IMR-90 (cell line): Measurements from ENCODE around the gene L3MBTL4. TPM values are rescaled to one million over a fixed set of nuclear protein-coding genes. Genes with fewer than 3 reads are reported as not detected.

Experiments
- ATAC-seq: fragments of 200-7000 bp; cut with Tn5 transposase; 2 replicates; pipeline ENCODE4 v1.9.1; 2020; ENCODE audit warnings: low read depth, mild to moderate bottlenecking, moderate library complexity
- BruUV-seq: library from RNA; stranded (reverse); fragments of 400-500 nt; replicated peaks from 2 replicates; lab custom pipeline; 2021; lab: Mats Ljungman, UMichigan
- CTCF ChIA-PET: fragments of 300-600 bp; formaldehyde crosslinking; extraction: SDS; loops from one replicate; lab custom pipeline; 2021; ENCODE audit warnings: antibody characterized with exemption; lab: Yijun Ruan, JAX
- POLR2A ChIA-PET: fragments of 300-600 bp; sonication (Branson Sonifier 250); formaldehyde crosslinking; loops from one replicate; lab custom pipeline; 2022; ENCODE audit warnings: antibody characterized with exemption; ENCODE audit not compliant: unreplicated experiment; lab: Charles Lee
- DNase-seq: peaks from one replicate; pipeline ENCODE4 v3.0.0; 2013
- H2AFZ ChIP-seq: replicated peaks from 2 replicates; pipeline ENCODE3; 2013; ENCODE audit warnings: low read length, mild to moderate bottlenecking; ENCODE audit not compliant: poor library complexity
- H2AK5ac ChIP-seq: 2 replicates; pipeline ENCODE4 v1.6.1; 2013; ENCODE audit warnings: low read depth, low read length, inconsistent platforms
- H2AK9ac ChIP-seq: replicated peaks from 2 replicates; pipeline ENCODE3; 2013; ENCODE audit warnings: mild to moderate bottlenecking, low read depth, low read length, moderate library complexity; ENCODE audit not compliant: poor library complexity
- H2BK120ac ChIP-seq: 2 replicates; pipeline ENCODE4 v1.6.1; 2013; ENCODE audit warnings: low read depth, low read length, inconsistent platforms
- H2BK15ac ChIP-seq: 3 replicates; pipeline ENCODE4 v1.6.1; 2013; ENCODE audit warnings: low read depth, low read length, inconsistent platforms
- H2BK20ac ChIP-seq: 2 replicates; pipeline ENCODE4 v1.6.1; 2013; ENCODE audit warnings: low read depth, mild to moderate bottlenecking, inconsistent platforms, low read length, moderate library complexity
- H2BK5ac ChIP-seq: 2 replicates; pipeline ENCODE4 v1.6.1; 2013; ENCODE audit warnings: mild to moderate bottlenecking, low read depth, low read length, inconsistent platforms; ENCODE audit not compliant: poor library complexity, severe bottlenecking
- H3K14ac ChIP-seq: replicated peaks from 2 replicates; pipeline ENCODE4 v1.6.1; 2013; ENCODE audit warnings: low read depth, low read length, inconsistent platforms
- H3K18ac ChIP-seq: 2 replicates; pipeline ENCODE4 v1.6.1; 2013; ENCODE audit warnings: low read depth, low read length, control low read depth
- H3K23ac ChIP-seq: 2 replicates; pipeline ENCODE4 v1.6.1; 2013; ENCODE audit warnings: low read depth, low read length, inconsistent platforms
- H3K27ac ChIP-seq: 2 replicates; pipeline ENCODE4 v1.5.1; 2013; ENCODE audit warnings: mild to moderate bottlenecking, control low read depth, low read length; ENCODE audit not compliant: insufficient read depth
- H3K27me3 ChIP-seq: 2 replicates; pipeline ENCODE4 v1.6.1; 2013; ENCODE audit warnings: low read length; ENCODE audit not compliant: control insufficient read depth, insufficient read depth
- H3K36me3 ChIP-seq: 2 replicates; pipeline ENCODE4 v1.6.1; 2013; ENCODE audit warnings: low read length, mixed read lengths; ENCODE audit not compliant: control insufficient read depth, insufficient read depth
- H3K4ac ChIP-seq: 2 replicates; pipeline ENCODE4 v1.6.1; 2013; ENCODE audit warnings: low read depth, low read length, inconsistent platforms
- H3K4me1 ChIP-seq: 2 replicates; pipeline ENCODE4 v1.6.1; 2013; ENCODE audit warnings: low read length, mixed read lengths; ENCODE audit not compliant: control insufficient read depth, insufficient read depth
- H3K4me2 ChIP-seq: 2 replicates; pipeline ENCODE4 v1.6.1; 2013; ENCODE audit warnings: low read depth, mild to moderate bottlenecking, control low read depth, low read length, moderate library complexity
- H3K4me3 ChIP-seq: 2 replicates; pipeline ENCODE4 v1.5.1; 2013; ENCODE audit warnings: low read depth, mild to moderate bottlenecking, control low read depth, low read length, moderate library complexity; ENCODE audit not compliant: insufficient read depth
- H3K56ac ChIP-seq: 2 replicates; pipeline ENCODE4 v1.6.1; 2013; ENCODE audit warnings: low read length, inconsistent platforms; ENCODE audit not compliant: insufficient read depth; ENCODE audit errors: extremely low read depth
- H3K79me1 ChIP-seq, 2 experiments: 2 replicates each; pipeline ENCODE4 v1.6.1; 2013; ENCODE audit warnings: low read length in 2 of 2, inconsistent platforms in 1 of 2, low read depth in 1 of 2
- H3K9ac ChIP-seq: 2 replicates; pipeline ENCODE4 v1.6.1; 2013; ENCODE audit warnings: low read depth, low read length, control low read depth
- H3K9me1 ChIP-seq: 2 replicates; pipeline ENCODE4 v1.6.1; 2013; ENCODE audit warnings: low read length, inconsistent platforms; ENCODE audit not compliant: insufficient read depth
- H3K9me3 ChIP-seq: 2 replicates; pipeline ENCODE4 v1.6.1; 2013; ENCODE audit warnings: low read length; ENCODE audit not compliant: control insufficient read depth, insufficient read depth
- H4K20me1 ChIP-seq: 2 replicates; pipeline ENCODE4 v1.6.1; 2013; ENCODE audit warnings: low read length, inconsistent platforms; ENCODE audit not compliant: insufficient read depth
- H4K5ac ChIP-seq: 2 replicates; pipeline ENCODE4 v1.6.1; 2013; ENCODE audit warnings: mild to moderate bottlenecking, low read depth, low read length, control low read depth
- H4K8ac ChIP-seq, 2 experiments: 2 replicates each; pipeline ENCODE4 v1.6.1; 2013; ENCODE audit warnings: low read depth in 2 of 2, low read length in 2 of 2, control low read depth in 1 of 2, inconsistent platforms in 1 of 2
- H4K91ac ChIP-seq: 2 replicates; pipeline ENCODE4 v1.6.1; 2013; ENCODE audit warnings: low read depth, low read length, inconsistent platforms; ENCODE audit not compliant: insufficient read depth
- BHLHE40 ChIP-seq: fragments of 150-350 bp; IDR thresholded peaks from 2 replicates; pipeline ENCODE4 v1.6.1; 2016; ENCODE audit warnings: mild to moderate bottlenecking, low read depth, low read length
- CEBPB ChIP-seq: IDR thresholded peaks from 2 replicates; pipeline ENCODE4 v1.6.1; 2012; ENCODE audit warnings: low read depth, low read length, improper control_type of control experiment
- CHD1 ChIP-seq: IDR thresholded peaks from 2 replicates; pipeline ENCODE4 v1.6.1; 2012; ENCODE audit warnings: low read depth, low read length, improper control_type of control experiment
- FOS ChIP-seq: fragments of 150-350 bp; IDR thresholded peaks from 2 replicates; pipeline ENCODE4 v1.6.1; 2016; ENCODE audit warnings: low read depth, low read length
- MAFK ChIP-seq: IDR thresholded peaks from 2 replicates; pipeline ENCODE4 v1.6.1; 2012; ENCODE audit warnings: low read depth, low read length, improper control_type of control experiment
- MAZ ChIP-seq: IDR thresholded peaks from 2 replicates; pipeline ENCODE4 v1.6.1; 2012; ENCODE audit warnings: low read depth, mild to moderate bottlenecking, low read length, improper control_type of control experiment, moderate library complexity, borderline replicate concordance
- MXI1 ChIP-seq: IDR thresholded peaks from 2 replicates; pipeline ENCODE4 v1.6.1; 2012; ENCODE audit warnings: low read depth, mild to moderate bottlenecking, low read length, moderate library complexity, borderline replicate concordance
- NFE2L2 ChIP-seq: fragments of 150-350 bp; IDR thresholded peaks from 2 replicates; pipeline ENCODE4 v1.6.1; 2016; ENCODE audit warnings: low read depth, mild to moderate bottlenecking, low read length
- POLR2A ChIP-seq: IDR thresholded peaks from 2 replicates; pipeline ENCODE4 v1.6.1; 2012; ENCODE audit warnings: mild to moderate bottlenecking, low read depth, low read length
- RAD21 ChIP-seq: IDR thresholded peaks from 2 replicates; pipeline ENCODE4 v1.6.1; 2012; ENCODE audit warnings: low read length, improper control_type of control experiment
- RCOR1 ChIP-seq: IDR thresholded peaks from 2 replicates; pipeline ENCODE4 v1.6.1; 2012; ENCODE audit warnings: mild to moderate bottlenecking, low read length, improper control_type of control experiment; ENCODE audit not compliant: insufficient replicate concordance
- RFX5 ChIP-seq: IDR thresholded peaks from 2 replicates; pipeline ENCODE4 v1.8.0; 2012; ENCODE audit warnings: low read depth, mild to moderate bottlenecking, low read length, moderate library complexity
- SMC3 ChIP-seq: fragments of 150-350 bp; IDR thresholded peaks from 2 replicates; pipeline ENCODE4 v1.6.1; 2016; ENCODE audit warnings: low read depth, mild to moderate bottlenecking, antibody characterized with exemption, low read length, moderate library complexity
- WGBS, 2 experiments: methylation state at CpG; one replicate each; pipeline versions ENCODE4 v1.1.5 to v1.1.7; 2013; ENCODE audit warnings: missing lambda C conversion rate in 2 of 2; ENCODE audit not compliant: insufficient read length in 1 of 2; ENCODE audit errors: extremely low coverage in 2 of 2; 5-methylcytosine and 5-hydroxymethylcytosine counted together
- dilution Hi-C: fragments of 300-500 bp; cut with HindIII; formaldehyde crosslinking; loops from one replicate; pipeline ENCODE4 v1.14.3; 2018; ENCODE audit warnings: low sequenced_read_pairs; ENCODE audit not compliant: unreplicated experiment
- in situ Hi-C: fragments of 300-500 bp; cut with MboI; formaldehyde crosslinking; loops from 3 replicates; pipeline ENCODE4 v1.14.3; 2019; ENCODE audit warnings: low sequenced_read_pairs, inconsistent platforms, mixed read lengths
- intact Hi-C: fragments of 100-400 bp; cut with micrococcal nuclease; formaldehyde crosslinking; loops from 2 replicates; pipeline ENCODE4 v1.10.0; 2022
- polyA plus RNA-seq, 3 experiments: library from polyadenylated mRNA; depleted of rRNA; stranded (reverse); fragments of >200 nt; gene quantifications; 2 replicates each; pipeline ENCODE4 v1.2.3, GENCODE V29; 2012; ENCODE audit warnings: low replicate concordance in 1 of 3
- total RNA-seq: library from RNA; depleted of rRNA; stranded (reverse); fragments of >200 nt; gene quantifications from 2 replicates; pipeline ENCODE4 v1.2.3, GENCODE V29; 2012
- TF ChIP-seq, protein P1 (sequence below): conservative IDR thresholded peaks from 2 replicates; pipeline ENCODE4 v1.5.1; 2012; ENCODE audit warnings: mild to moderate bottlenecking, low read depth, low read length, improper control_type of control experiment
- TF ChIP-seq, protein P2 (sequence below): fragments of 150-350 bp; IDR thresholded peaks from 2 replicates; pipeline ENCODE4 v1.6.1; 2016; ENCODE audit warnings: low read depth, mild to moderate bottlenecking, low read length, moderate library complexity, borderline replicate concordance
- TF ChIP-seq, protein P3 (sequence below): fragments of 150-350 bp; IDR thresholded peaks from 2 replicates; pipeline ENCODE4 v1.6.1; 2017; ENCODE audit warnings: mild to moderate bottlenecking, antibody characterized with exemption, low read length, low read depth

Gene L3MBTL4
- total and polyA plus RNA-seq, 2 of the 4 experiments (the other 2 are of a cell fraction), result under 0.01 to 0.02 TPM

DNA sequence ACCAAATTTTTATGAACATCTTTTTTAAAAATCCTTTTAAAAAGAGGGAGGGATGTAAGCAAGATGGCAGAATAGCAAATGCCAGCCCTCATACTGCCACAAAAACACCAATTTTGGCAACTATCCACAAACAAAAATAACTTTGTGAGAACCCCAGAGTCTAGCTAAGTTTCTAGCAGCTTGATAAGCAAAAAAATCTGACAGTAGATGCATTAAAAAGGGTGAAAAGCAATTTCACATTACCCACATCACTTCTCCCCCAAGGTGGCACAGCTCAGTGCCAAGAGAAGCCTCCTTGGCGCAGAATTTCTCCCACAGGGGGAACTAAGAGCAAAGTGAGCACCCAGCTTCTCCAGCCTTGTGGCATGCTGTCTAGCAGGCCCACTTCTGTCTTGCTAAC is 74.6 kb downstream of the L3MBTL4 start:
- Histone ChIP-seq H3K27ac (no peak overlapping the region), H3K18ac (no peak overlapping the region), H4K20me1 (no peaks in the 10 kb centered on the region), H3K4ac (no peak overlapping the region), H3K4me3 (no peak overlapping the region), H2BK5ac (no peak overlapping the region), H2AK9ac (no peak overlapping the region), H3K4me2 (no peak overlapping the region), H3K56ac (no peak overlapping the region), H3K27me3 (no peaks in the 10 kb centered on the region), H3K4me1 (no peaks in the 10 kb centered on the region), H3K14ac (no peak overlapping the region), H2BK15ac (no peak overlapping the region), H2AK5ac (no peak overlapping the region), H2BK20ac (no peak overlapping the region), H3K23ac (no peak overlapping the region), H4K5ac (no peak overlapping the region), H3K79me1 (no peaks in the 10 kb centered on the region), H3K9me1 (no peaks in the 10 kb centered on the region), H2BK120ac (no peak overlapping the region), H2AFZ (no peak overlapping the region), H4K8ac (no peak overlapping the region), H3K36me3 (no peaks in the 10 kb centered on the region), H3K9ac (no peak overlapping the region), H3K9me3 (no peaks in the 10 kb centered on the region), H4K91ac (no peak overlapping the region)
- BruUV-seq, result no TSS peak
- intact Hi-C loops (no loop called here), dilution Hi-C loops (no loop called here), in situ Hi-C loops (no loop called here)
- no CpG with 5 or more reads among the region's 1 CpG for WGBS, 2 experiments
- TF ChIP-seq, protein P1, sequence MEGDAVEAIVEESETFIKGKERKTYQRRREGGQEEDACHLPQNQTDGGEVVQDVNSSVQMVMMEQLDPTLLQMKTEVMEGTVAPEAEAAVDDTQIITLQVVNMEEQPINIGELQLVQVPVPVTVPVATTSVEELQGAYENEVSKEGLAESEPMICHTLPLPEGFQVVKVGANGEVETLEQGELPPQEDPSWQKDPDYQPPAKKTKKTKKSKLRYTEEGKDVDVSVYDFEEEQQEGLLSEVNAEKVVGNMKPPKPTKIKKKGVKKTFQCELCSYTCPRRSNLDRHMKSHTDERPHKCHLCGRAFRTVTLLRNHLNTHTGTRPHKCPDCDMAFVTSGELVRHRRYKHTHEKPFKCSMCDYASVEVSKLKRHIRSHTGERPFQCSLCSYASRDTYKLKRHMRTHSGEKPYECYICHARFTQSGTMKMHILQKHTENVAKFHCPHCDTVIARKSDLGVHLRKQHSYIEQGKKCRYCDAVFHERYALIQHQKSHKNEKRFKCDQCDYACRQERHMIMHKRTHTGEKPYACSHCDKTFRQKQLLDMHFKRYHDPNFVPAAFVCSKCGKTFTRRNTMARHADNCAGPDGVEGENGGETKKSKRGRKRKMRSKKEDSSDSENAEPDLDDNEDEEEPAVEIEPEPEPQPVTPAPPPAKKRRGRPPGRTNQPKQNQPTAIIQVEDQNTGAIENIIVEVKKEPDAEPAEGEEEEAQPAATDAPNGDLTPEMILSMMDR, result no peak
- TF ChIP-seq SMC3, result no peak
- TF ChIP-seq POLR2A, result no peak
- no peak for TF ChIP-seq RFX5
- TF ChIP-seq NFE2L2, result no peak
- no peak for TF ChIP-seq RAD21
- TF ChIP-seq FOS, result no peak
- TF ChIP-seq, protein P2, sequence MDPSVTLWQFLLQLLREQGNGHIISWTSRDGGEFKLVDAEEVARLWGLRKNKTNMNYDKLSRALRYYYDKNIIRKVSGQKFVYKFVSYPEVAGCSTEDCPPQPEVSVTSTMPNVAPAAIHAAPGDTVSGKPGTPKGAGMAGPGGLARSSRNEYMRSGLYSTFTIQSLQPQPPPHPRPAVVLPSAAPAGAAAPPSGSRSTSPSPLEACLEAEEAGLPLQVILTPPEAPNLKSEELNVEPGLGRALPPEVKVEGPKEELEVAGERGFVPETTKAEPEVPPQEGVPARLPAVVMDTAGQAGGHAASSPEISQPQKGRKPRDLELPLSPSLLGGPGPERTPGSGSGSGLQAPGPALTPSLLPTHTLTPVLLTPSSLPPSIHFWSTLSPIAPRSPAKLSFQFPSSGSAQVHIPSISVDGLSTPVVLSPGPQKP, result no peak
- TF ChIP-seq MXI1, result no peak
- TF ChIP-seq BHLHE40, result no peak
- TF ChIP-seq MAFK, result no peak
- TF ChIP-seq, protein P3, sequence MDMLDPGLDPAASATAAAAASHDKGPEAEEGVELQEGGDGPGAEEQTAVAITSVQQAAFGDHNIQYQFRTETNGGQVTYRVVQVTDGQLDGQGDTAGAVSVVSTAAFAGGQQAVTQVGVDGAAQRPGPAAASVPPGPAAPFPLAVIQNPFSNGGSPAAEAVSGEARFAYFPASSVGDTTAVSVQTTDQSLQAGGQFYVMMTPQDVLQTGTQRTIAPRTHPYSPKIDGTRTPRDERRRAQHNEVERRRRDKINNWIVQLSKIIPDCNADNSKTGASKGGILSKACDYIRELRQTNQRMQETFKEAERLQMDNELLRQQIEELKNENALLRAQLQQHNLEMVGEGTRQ, result no peak
- no peak for TF ChIP-seq CEBPB
- no peak for TF ChIP-seq MAZ
- no peak for TF ChIP-seq RCOR1
- no peak for TF ChIP-seq CHD1
- ChIA-PET CTCF (no interaction called here), POLR2A (no interaction called here)
- DNase-seq (no peak), ATAC-seq (no peak)
